ENCODE results near the gene DNAH7.

GRCh38 chr2:195805283-195805976, 263.2 kb downstream of the DNAH7 start:
- TF ChIP-seq CTCF (IDR thresholded peaks at IDR 0.05) (no peak), POLR2A (IDR thresholded peaks at IDR 0.05) (no peak)
